ENCODE measurements around the gene TBC1D4.
A peak's percentile ranks its signal among the peaks of the same experiment; 100 is the strongest.

TBC1D4 gene

GRCh38 chr13:75486146-75487062 lies 4.4 kb upstream of the TBC1D4 start:
- DNase-seq (ENCODE audit: low spot score) = no peak

GRCh38 chr13:75485286-75486062 lies 3.5 kb upstream of the TBC1D4 start:
- DNase-seq (ENCODE audit: low spot score) = no peak

GRCh38 chr13:75482820-75483079 lies 781 bp upstream of the TBC1D4 start:
- no peak for DNase-seq (ENCODE audit: low spot score)

GRCh38 chr13:75481176-75482069 lies 546 bp downstream of the TBC1D4 start:
- no peak for DNase-seq (ENCODE audit: low spot score)

- no peak for DNase-seq (ENCODE audit: low spot score)
These were observed 1.2 kb downstream of the TBC1D4 start for GRCh38 chr13:75480671-75481175.

- DNase-seq (ENCODE audit: low spot score) = no peak
These were observed 2.7 kb downstream of the TBC1D4 start for GRCh38 chr13:75479102-75479740.

- DNase-seq (ENCODE audit: low spot score) = no peak
These were observed 3.3 kb downstream of the TBC1D4 start for GRCh38 chr13:75478659-75479058.

- DNase-seq (ENCODE audit: low spot score) = no peak
These were observed 7.0 kb downstream of the TBC1D4 start for GRCh38 chr13:75474956-75475355.

- DNase-seq (ENCODE audit: low spot score) = no peak
These were observed 8.5 kb downstream of the TBC1D4 start for GRCh38 chr13:75473468-75473867.

GRCh38 chr13:75470676-75471075 lies 11.3 kb downstream of the TBC1D4 start:
- DNase-seq (ENCODE audit: low spot score) = no peak

GRCh38 chr13:75469047-75469446 lies 12.9 kb downstream of the TBC1D4 start:
- no peak for DNase-seq (ENCODE audit: low spot score)

- DNase-seq (ENCODE audit: low spot score) = no peak
These were observed 13.4 kb downstream of the TBC1D4 start for GRCh38 chr13:75468602-75469001.

- no peak for DNase-seq (ENCODE audit: low spot score)
These were observed 13.9 kb downstream of the TBC1D4 start for GRCh38 chr13:75468098-75468497.

- no peak for DNase-seq (ENCODE audit: low spot score)
These were observed 14.8 kb downstream of the TBC1D4 start for GRCh38 chr13:75467040-75467728.

- no peak for DNase-seq (ENCODE audit: low spot score)
These were observed 16.7 kb downstream of the TBC1D4 start for GRCh38 chr13:75465236-75465635.

- no peak for DNase-seq (ENCODE audit: low spot score)
These were observed 20.7 kb downstream of the TBC1D4 start for GRCh38 chr13:75461314-75461713.

- no peak for DNase-seq (ENCODE audit: low spot score)
These were observed 21.3 kb downstream of the TBC1D4 start for GRCh38 chr13:75460644-75461043.

GRCh38 chr13:75458696-75459422 lies 23.1 kb downstream of the TBC1D4 start:
- peak; percentile 27 for DNase-seq (ENCODE audit: low spot score)

GRCh38 chr13:75455962-75456361 lies 26.0 kb downstream of the TBC1D4 start:
- DNase-seq (ENCODE audit: low spot score) = no peak

GRCh38 chr13:75454497-75454896 lies 27.5 kb downstream of the TBC1D4 start:
- no peak for DNase-seq (ENCODE audit: low spot score)
